A673 (cell line): ENCODE data around the gene MEX3D.

Experiments used
- EZH2 ChIP-seq: fragments of 200-600 bp; sonication (generic); IDR thresholded peaks from 2 replicates; pipeline ENCODE4 v1.6.1; 2017; ENCODE audit warnings: borderline replicate concordance, low read depth, mild to moderate bottlenecking, mixed read lengths, antibody characterized with exemption, low read length; ENCODE audit not compliant: poor library complexity, severe bottlenecking
- TF ChIP-seq, protein P1 (sequence below): fragments of 300-800, 200-600 bp; sonication (generic); conservative IDR thresholded peaks from 2 replicates; pipeline ENCODE4 v1.5.1; 2017; ENCODE audit warnings: low read depth, mild to moderate bottlenecking, antibody characterized with exemption, low read length, moderate library complexity, mixed read lengths

DNA sequence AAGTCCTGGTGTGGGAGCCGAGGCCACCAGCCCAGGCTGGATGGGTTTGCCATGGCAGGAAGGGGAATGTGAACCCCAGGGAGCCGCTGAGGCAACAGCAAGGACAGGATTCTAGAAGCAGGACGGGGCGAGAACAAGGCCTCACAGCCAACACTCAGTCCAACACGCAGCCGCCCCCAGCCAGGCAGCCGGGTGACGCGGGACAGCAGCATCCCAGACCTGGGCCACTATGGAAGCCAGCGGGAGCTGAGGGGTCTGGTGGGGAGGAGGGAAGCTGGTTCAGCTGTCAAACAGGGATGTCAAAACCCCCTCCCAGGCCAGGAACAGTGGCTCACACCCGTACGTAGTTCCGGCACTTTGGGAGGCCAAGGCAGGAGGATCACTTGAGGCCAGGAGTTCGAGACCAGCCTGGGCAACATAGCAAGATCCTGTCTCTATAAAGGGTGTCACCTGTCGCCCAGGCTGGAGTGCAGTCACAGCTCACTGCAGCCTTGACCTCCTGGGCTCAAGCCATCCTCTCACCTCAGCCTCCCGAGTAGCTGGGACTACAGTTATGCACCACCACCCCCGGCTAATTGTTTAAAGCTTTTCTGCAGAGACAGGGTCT lies 6.8 kb downstream of the MEX3D start:
- TF ChIP-seq, protein P1, sequence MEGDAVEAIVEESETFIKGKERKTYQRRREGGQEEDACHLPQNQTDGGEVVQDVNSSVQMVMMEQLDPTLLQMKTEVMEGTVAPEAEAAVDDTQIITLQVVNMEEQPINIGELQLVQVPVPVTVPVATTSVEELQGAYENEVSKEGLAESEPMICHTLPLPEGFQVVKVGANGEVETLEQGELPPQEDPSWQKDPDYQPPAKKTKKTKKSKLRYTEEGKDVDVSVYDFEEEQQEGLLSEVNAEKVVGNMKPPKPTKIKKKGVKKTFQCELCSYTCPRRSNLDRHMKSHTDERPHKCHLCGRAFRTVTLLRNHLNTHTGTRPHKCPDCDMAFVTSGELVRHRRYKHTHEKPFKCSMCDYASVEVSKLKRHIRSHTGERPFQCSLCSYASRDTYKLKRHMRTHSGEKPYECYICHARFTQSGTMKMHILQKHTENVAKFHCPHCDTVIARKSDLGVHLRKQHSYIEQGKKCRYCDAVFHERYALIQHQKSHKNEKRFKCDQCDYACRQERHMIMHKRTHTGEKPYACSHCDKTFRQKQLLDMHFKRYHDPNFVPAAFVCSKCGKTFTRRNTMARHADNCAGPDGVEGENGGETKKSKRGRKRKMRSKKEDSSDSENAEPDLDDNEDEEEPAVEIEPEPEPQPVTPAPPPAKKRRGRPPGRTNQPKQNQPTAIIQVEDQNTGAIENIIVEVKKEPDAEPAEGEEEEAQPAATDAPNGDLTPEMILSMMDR = no peak
- TF ChIP-seq EZH2 = no peak
